Kidney (tissue), 14 donors: ENCODE results near the gene FDPS. TPM values are rescaled to one million over a fixed set of nuclear protein-coding genes. Genes with fewer than 3 reads are reported as not detected.

Experiments
- DNase-seq, 5 donors: peaks; one replicate each; pipeline ENCODE4 v3.0.0-alpha.2; 2013 to 2020
- FAIRE-seq: peaks from 2 replicates; lab custom pipeline; 2012; peaks lifted over from hg19 to GRCh38; lab: Jason Lieb, UNC
- H3K27ac ChIP-seq, 2 donors: one replicate each; pipeline ENCODE4 v1.7.0; 2013; ENCODE audit warnings: low read depth in 2 of 2, low read length in 2 of 2, inconsistent platforms in 1 of 2
- H3K27me3 ChIP-seq: one replicate; pipeline ENCODE4 v1.7.1; 2013; ENCODE audit warnings: low read length, inconsistent platforms; ENCODE audit not compliant: control insufficient read depth, insufficient read depth
- H3K36me3 ChIP-seq, 3 donors: one replicate each; pipeline versions ENCODE4 v1.7.0 to v1.7.1; 2013; ENCODE audit warnings: low read length in 3 of 3, control low read depth in 1 of 3, inconsistent platforms in 1 of 3; ENCODE audit not compliant: insufficient read depth in 3 of 3, control insufficient read depth in 2 of 3
- H3K4me1 ChIP-seq, 3 donors: one replicate each; pipeline versions ENCODE4 v1.7.0 to v1.7.1; 2013; ENCODE audit warnings: low read length in 3 of 3, inconsistent platforms in 1 of 3, low read depth in 1 of 3; ENCODE audit not compliant: control insufficient read depth in 2 of 3, insufficient read depth in 2 of 3
- H3K4me3 ChIP-seq, 3 donors: one replicate each; pipeline versions ENCODE4 v1.7.0 to v1.8.1; 2013; ENCODE audit warnings: low read length in 3 of 3, control low read depth in 1 of 3, inconsistent platforms in 1 of 3
- H3K9ac ChIP-seq, 3 donors: one replicate each; pipeline versions ENCODE4 v1.7.0 to v1.7.1; 2013; ENCODE audit warnings: low read length in 3 of 3, control low read depth in 1 of 3, inconsistent platforms in 1 of 3
- H3K9me3 ChIP-seq, 3 donors: one replicate each; pipeline versions ENCODE4 v1.7.0 to v1.7.1; 2013; ENCODE audit warnings: low read length in 3 of 3, control low read depth in 1 of 3, inconsistent platforms in 1 of 3; ENCODE audit not compliant: control insufficient read depth in 2 of 3, insufficient read depth in 1 of 3
- CTCF ChIP-seq: IDR thresholded peaks from 3 replicates; pipeline ENCODE4 v1.5.1; 2012; ENCODE audit warnings: mild to moderate bottlenecking, moderate library complexity, borderline replicate concordance; ENCODE audit not compliant: insufficient read depth; ENCODE audit errors: extremely low read depth
- intact Hi-C: fragments of 100-400 bp; cut with DNase I; formaldehyde crosslinking; loops from one replicate; pipeline ENCODE4 v1.11.1; 2022
- polyA plus RNA-seq: library from polyadenylated mRNA; stranded (reverse); fragments of 350-450 nt; fragmentation: Illumina TruSeq; extraction: RNeasy Lipid Tissue Mini Kit (QIAGEN cat#74804); gene quantifications from one replicate; pipeline ENCODE4 v1.2.3, GENCODE V29; 2014; ENCODE audit warnings: low read depth, low replicate concordance; ENCODE audit not compliant: insufficient read depth
- total RNA-seq: library from RNA; stranded (reverse); fragmentation: NEBNext Ultra II Directional; extraction: Animal tissue kit (Norgen Biotek cat#: 25700); gene quantifications from one replicate; pipeline ENCODE4 v1.2.1, GENCODE V29; 2021
- donor health status: control.
- donor health status: control.
- donor health status: control.
- donor health status: control.
- donor health status: control.
- donor health status: DM: yes; HTN: yes; CAD: no.
- donor health status: Normal renal cell carcinoma (clear cell type).

FDPS gene
- total and polyA plus RNA-seq, 2 donors from 2014 or later, result 112 to 184 TPM

DNA sequence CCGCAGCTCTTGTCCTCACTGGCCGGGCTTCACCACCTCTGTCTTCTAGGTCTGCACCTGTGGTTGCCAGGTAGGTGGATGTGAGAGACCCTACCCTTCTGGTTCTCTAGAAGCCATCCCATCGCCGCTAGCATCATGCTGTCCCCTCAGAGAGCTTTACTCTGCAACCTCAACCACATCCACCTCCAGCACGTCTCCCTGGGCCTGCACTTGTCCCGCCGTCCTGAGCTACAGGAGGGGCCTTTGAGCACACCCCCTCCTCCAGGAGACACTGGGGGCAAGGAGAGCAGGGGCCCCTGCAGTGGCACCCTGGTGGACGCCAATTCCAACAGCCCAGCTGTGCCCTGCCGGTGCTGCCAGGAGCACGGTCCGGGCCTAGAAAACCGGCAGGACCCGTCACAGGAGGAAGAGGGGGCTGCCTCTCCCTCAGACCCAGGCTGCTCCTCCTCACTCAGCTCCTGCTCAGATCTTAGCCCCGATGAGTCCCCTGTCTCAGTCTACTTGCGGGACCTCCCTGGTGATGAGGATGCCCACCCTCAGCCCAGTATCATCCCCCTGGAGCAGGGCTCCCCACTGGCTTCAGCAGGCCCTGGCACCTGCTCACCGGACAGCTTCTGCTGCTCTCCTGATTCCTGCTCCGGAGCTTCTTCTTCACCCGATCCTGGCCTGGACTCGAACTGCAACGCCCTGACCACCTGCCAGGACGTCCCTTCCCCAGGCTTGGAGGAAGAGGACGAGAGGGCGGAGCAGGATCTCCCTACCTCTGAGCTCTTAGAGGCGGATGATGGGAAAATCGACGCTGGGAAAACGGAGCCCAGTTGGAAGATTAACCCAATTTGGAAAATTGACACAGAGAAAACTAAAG lies 13.2 kb downstream of the FDPS start:
- Histone ChIP-seq H3K27ac (peak overlapping the region; percentile 78 to 97), H3K4me3 (peak overlapping the region; percentile 14 to 92 (median 35)), H3K4me1 (peaks cover 0 to 19% (median 11%) of the 10 kb centered on the region in 3 donors), H3K9ac (peak overlapping the region in 1 of 3 donors; percentile 35), H3K9me3 (no peaks in the 10 kb centered on the region), H3K27me3 (no peaks in the 10 kb centered on the region), H3K36me3 (peaks cover 0 to 5% (median 0%) of the 10 kb centered on the region in 3 donors)
- intact Hi-C loops, result no loop called here
- no peak for TF ChIP-seq CTCF
- FAIRE-seq (no peak), DNase-seq (peak in 1 of 5 donors; percentile 55)

DNA sequence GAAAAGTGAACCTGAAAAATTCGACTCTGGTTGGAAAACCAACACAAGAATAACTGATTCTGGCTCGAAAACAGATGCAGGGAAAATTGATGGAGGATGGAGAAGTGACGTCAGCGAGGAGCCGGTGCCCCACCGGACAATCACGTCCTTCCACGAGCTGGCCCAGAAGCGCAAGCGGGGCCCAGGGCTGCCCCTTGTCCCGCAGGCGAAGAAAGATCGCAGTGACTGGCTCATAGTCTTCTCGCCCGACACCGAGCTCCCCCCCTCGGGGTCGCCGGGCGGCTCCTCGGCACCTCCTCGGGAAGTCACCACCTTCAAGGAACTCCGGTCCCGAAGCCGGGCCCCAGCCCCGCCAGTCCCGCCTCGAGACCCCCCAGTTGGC lies 13.9 kb downstream of the FDPS start:
- peaks cover 0 to 5% (median 0%) of the 10 kb centered on the region in 3 donors for H3K36me3 ChIP-seq
- DNase-seq (peak; percentile 34 to 90 (median 64)), FAIRE-seq (no peak)
- H3K9me3 ChIP-seq, result no peaks in the 10 kb centered on the region
- H3K27me3 ChIP-seq, result no peaks in the 10 kb centered on the region
- H3K4me3 ChIP-seq, result peak overlapping the region; percentile 14 to 92 (median 35)
- peak overlapping the region in 2 of 3 donors; percentile 29 to 35 for H3K9ac ChIP-seq
- intact Hi-C loops, result no loop called here
- no peak for TF ChIP-seq CTCF
- peaks cover 0 to 19% (median 7%) of the 10 kb centered on the region in 3 donors for H3K4me1 ChIP-seq
- peak overlapping the region; percentile 78 to 97 for H3K27ac ChIP-seq

- intact Hi-C loops, result no loop called here
- DNase-seq (peak; percentile 95 to 98 (median 96)), FAIRE-seq (no peak)
- Histone ChIP-seq H3K9me3 (no peaks in the 10 kb centered on the region), H3K4me1 (peaks cover 0 to 19% (median 7%) of the 10 kb centered on the region in 3 donors), H3K4me3 (peak overlapping the region; percentile 64 to 92 (median 64)), H3K27me3 (no peaks in the 10 kb centered on the region), H3K36me3 (peaks cover 0 to 5% (median 0%) of the 10 kb centered on the region in 3 donors), H3K9ac (peak overlapping the region in 2 of 3 donors; percentile 51 to 57), H3K27ac (peak overlapping the region; percentile 95 to 97)
- peak; percentile 91 for TF ChIP-seq CTCF
Observed at GRCh38 chr1:155322953-155323728, 14.5 kb downstream of the FDPS start.
